HG03565 (cell line): ENCODE data around the gene NEMF.
"Not testable (repeated sequence)": the region's sequence is repeated elsewhere in the genome, so short reads cannot be mapped to it uniquely, and the experiment has no call there.

ENCODE experiments used
- ATAC-seq: cut with Tn5 transposase; IDR thresholded peaks from one replicate; pipeline ENCODE4 v1.9.1; 2021; ENCODE audit warnings: mild to moderate bottlenecking, moderate library complexity; ENCODE audit not compliant: unreplicated experiment

The NEMF gene, protein sequence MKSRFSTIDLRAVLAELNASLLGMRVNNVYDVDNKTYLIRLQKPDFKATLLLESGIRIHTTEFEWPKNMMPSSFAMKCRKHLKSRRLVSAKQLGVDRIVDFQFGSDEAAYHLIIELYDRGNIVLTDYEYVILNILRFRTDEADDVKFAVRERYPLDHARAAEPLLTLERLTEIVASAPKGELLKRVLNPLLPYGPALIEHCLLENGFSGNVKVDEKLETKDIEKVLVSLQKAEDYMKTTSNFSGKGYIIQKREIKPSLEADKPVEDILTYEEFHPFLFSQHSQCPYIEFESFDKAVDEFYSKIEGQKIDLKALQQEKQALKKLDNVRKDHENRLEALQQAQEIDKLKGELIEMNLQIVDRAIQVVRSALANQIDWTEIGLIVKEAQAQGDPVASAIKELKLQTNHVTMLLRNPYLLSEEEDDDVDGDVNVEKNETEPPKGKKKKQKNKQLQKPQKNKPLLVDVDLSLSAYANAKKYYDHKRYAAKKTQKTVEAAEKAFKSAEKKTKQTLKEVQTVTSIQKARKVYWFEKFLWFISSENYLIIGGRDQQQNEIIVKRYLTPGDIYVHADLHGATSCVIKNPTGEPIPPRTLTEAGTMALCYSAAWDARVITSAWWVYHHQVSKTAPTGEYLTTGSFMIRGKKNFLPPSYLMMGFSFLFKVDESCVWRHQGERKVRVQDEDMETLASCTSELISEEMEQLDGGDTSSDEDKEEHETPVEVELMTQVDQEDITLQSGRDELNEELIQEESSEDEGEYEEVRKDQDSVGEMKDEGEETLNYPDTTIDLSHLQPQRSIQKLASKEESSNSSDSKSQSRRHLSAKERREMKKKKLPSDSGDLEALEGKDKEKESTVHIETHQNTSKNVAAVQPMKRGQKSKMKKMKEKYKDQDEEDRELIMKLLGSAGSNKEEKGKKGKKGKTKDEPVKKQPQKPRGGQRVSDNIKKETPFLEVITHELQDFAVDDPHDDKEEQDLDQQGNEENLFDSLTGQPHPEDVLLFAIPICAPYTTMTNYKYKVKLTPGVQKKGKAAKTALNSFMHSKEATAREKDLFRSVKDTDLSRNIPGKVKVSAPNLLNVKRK

DNA sequence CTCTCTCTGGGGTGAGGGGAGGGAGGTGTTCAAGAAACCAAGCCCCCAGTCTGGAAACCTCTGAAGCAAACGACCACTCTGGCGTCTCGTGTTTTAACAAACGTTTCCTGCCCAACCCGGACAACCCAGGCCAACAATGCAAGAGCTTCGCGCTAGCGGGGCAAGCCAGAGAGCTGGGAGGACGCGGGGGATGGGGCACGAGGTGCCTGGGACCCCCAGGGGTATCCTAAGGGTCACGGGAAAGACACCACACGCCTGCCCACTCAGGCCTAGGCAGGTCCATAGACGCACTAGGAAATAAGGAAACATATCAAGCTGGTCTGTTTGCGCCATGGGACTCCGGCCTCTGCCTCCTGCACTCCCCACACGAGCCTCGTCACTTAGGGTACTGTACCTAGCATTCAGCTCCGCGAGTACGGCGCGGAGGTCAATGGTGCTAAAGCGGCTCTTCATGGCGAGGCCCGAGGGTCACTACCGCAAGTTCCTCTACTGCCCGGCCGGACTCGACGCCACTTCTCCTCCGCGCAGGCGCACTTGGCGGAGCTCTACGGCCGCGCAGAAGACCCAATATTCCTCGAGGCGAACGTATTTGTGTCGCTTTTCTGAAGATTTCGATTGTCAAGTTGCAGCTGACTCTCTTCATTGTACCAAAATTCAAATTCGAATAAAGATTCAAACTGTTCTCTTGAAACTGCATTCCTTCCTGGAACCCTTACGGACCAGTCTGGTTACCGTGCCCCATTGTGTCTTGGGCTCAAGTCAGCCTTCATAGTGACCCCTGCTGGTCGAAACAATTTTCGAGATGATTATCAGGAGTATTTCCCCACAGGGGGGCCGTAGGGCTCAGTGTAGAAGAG, at the start of gene NEMF:
TSS of gene NEMF (minus strand) at position 488 of the 857 bp plus-strand sequence. CDS start at position 453, 35 bp downstream.
- ATAC-seq, result peak; percentile 59

DNA sequence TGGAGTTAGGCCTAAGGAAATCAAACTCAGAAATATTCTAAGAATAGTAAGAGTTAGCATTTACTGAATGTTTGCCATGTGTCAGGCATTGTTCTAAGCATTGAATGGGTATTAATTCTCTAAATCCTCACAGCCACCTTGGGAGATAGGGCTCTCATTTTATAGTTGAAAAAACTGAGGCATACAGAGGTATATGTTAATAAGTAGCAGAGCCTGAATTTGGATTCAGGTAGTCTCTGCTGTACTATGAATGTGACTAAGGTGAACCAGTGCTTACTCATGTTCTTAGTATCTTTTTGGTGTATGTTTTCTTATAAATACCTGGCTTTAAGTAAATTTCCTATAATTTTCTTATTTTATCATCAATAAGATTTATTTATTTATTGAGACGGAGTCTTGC, 48.4 kb upstream of the NEMF start:
- ATAC-seq, result no peak

- ATAC-seq, result no peak
Measured at GRCh38 chr14:49898485-49898884, 45.9 kb upstream of the NEMF start.

- no peak for ATAC-seq
Measured at GRCh38 chr14:49897965-49898364, 45.4 kb upstream of the NEMF start.

- no peak for ATAC-seq
Measured at GRCh38 chr14:49897414-49897813, 44.8 kb upstream of the NEMF start.

DNA sequence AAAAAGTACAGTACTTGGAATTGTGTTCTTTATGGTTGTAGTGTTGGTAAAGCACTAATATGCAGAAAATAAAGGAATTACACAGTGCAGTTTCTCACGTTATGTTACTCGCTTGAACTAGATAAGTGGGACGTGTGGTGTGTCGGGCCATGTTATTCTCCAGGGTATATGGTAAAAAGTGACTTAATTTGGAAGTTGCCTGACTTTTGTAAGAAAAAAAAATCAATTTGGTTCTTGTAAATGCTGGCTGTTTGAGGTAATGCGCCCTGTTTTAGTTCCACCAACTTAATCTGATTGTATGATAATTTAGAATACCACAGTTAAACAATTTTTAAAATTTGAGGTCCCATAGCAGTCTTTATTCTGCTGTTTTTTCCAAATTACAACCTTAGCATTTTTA, 44.4 kb upstream of the NEMF start:
- ATAC-seq, result no peak

DNA sequence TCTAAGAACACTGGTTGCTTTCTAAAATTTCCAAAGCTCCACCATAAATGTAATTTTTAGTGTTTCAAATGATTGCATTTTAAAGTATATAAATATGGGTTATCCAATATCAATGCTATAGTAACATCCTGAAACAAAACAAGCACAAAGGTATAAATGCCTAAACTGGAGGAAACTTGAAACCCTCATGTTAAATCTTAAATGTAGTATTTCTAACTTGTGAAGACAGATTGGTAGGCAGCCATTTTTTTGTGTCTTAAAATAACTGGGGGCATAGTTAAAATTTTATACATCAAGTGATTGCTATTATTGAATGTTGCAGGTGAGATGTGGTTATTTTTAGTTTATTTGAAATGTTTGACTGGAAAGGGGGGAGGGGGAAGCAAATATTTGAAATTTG, 43.7 kb upstream of the NEMF start:
- ATAC-seq, result not testable (repeated sequence)

DNA sequence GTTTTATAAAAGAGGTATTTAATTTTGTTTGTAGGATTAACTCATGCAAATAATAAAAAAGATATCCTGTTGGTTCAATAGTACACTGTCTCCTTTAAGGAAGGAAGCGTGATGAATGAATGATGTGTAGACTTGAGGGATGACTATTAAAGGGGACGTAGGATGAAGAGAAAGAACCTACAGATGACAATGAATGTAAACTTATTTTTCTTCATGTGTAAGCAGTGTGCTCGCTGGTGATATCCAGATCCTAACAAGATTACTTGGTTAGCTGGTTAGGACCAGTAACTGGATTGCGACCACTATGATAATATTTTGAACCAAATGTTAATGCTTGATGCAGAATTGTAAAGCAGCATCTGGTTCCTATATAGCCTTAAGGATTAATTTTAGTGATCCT, 42.9 kb upstream of the NEMF start:
- ATAC-seq, result no peak

DNA sequence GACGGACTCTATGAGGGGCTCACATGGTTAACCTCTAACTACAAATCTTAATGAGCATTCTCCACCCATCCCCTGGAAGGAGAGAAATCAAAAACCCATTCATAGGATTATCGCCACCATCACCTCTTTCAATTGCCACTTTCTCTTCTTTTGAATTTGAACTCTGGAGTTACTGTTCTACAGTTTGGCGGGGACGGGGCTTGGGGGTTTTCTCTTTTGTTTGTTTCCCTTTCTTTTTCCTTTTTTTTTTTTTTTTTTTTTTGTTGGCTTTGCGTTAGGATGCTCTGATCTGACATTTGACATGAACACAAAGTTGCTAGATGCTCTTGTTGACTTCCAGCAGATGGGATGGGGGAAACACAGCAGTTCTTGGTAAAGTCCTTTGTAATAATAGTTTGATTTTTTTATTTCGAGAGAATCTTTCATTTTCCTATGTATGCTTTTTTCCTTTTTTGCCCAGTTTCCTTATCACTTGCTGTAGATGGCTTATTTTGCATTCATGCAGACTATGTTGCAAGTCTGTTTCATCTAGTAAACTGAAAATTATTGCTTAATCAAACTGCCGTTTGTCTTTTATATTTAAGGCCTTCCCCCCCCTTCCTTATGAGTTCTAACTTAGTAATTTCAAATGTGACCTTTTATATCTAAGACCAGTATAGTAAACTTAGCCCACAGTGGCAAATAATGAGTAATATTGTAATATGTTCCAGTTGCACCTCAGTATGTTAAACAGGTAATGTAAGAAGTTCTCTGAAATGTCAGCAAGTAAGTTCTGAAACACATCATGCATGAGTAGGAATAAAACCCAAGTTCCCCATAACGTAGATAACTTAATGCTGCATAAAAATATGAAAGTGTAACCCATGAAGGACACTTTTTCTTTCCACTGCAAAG, 41.9 kb upstream of the NEMF start:
- ATAC-seq, result not testable (repeated sequence)

GRCh38 chr14:49893309-49894213, 41.0 kb upstream of the NEMF start:
- ATAC-seq, result peak; percentile 22

DNA sequence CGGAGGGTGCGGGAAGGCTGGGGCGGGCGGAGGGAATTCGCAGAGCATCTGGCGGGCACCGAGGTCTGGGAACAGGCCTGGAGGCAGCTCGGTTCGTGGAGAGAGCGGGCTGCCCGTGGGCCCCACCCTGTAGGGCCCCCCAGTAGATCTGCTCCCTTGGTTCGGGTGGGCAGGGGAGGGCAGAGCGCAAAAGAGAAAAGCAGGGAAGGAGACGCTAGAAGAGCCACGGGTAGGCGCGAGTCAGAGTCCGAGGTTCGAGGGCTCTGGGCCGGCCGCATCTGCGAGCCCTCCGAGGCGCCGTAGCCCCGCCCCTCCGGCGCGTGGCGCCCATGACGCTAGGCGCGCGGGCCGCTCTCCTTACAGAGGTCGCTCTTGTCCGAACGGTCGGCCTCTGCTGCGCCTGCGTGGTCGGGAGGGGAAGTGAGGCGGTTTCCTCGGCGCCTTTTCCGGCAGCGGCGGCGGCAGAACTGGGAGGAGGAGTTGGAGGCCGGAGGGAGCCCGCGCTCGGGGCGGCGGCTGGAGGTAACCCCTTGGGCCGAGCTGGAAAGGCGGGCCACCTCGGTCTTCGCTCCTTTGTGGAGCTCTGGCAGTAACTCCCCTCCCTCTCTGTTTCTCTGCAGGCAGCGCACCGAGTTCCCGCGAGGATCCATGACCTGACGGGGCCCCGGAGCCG, 40.2 kb upstream of the NEMF start, which contains the start of gene ARF6:
TSS of gene ARF6 (plus strand) at position 447 of the 673 bp plus-strand sequence. CDS start 655 bp downstream, outside the sequence.
- peak; percentile 78 for ATAC-seq

GRCh38 chr14:49892301-49892635, 39.7 kb upstream of the NEMF start:
- ATAC-seq, result no peak

DNA sequence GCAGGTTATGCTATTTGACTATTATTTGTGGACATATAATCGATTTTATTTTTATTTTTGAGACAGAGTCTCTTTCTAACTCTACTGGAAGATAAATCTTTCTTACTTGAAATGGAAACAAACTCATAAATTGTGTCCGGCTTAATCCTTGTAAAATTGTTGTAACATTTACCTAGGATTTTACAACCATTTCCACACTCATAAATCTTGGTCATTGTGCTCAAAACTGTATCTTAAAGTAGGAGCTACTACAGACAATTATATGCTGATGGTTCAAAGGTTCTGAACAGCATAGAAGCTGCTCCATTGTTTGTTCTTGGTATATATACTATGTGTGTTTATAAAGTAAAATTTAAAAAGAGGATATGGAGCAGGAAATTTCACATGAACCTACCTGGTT, 35.7 kb upstream of the NEMF start:
- ATAC-seq, result no peak

DNA sequence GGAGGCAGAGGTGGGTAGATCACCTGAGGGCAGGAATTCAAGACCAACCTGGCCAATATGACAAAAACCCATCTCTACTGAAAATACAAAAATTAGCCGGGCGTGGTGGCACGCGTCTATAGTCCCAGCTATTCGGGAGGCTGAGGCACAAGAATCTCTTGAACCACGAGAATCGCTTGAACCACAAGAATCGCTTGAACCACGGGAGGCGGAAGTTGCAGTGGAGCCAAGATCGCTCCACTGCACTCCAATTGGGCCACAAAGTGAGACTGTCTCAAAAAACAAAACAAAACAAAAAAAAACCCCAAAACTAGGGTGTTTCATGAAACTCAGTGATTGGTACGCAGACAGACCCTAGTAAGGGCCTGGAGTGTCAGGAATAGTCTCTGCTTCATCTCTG, 33.9 kb upstream of the NEMF start:
- ATAC-seq, result no peak

DNA sequence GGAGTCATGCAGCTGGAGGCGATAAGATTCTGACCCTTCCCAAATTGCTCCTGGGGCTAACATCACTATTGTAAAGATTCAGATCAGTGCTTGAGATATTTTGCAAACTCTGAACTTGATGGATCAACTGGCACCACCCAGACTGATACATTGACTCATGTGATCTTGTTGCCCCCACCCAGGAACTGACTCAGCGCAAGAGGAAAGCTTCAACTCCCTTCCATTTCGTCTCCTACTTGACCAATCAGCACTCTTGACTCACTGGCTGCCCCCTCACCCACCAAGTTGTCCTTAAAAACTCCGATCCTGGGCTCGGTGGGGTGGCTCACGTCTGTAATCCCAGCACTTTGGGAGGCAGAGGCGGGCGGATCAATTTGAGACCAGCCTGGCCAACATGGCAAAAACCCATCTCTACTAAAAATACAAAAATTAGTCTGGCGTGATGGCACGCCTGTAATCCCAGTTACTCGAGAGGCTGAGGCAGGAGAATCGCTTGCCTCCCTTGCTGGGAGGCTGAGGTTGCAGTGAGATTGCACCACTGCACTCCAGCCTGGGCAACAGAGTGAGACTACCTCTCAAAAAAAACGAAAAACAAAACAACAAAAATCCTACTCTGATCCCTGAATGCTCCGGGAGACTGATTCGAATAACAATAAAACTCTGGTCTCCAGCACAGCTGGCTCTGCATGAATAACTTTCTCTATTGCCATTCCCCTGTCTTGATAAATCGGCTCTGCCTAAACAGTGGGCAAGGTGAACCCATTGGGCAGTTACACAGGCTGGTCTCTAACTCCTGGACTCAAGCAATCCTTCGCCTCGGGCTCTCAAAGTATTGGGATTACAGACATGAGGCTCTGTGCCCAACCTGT, 30.5 kb upstream of the NEMF start:
- ATAC-seq, result no peak

GRCh38 chr14:49881350-49882001, 28.9 kb upstream of the NEMF start:
- no peak for ATAC-seq
